ENCODE measurements around the gene RTL10. TPM values are rescaled to one million over a fixed set of nuclear protein-coding genes. Genes with fewer than 3 reads are reported as not detected.

Gene RTL10
- polyA plus RNA-seq, 1 donor from 2014 or later: 11.7 TPM

GRCh38 chr22:19897726-19898125 is 43.1 kb upstream of the RTL10 start:
- Histone ChIP-seq H3K9ac (ENCODE audit: low read length) (no peak overlapping the region), H3K4me3 (ENCODE audit: low read length) (no peak overlapping the region)

DNA sequence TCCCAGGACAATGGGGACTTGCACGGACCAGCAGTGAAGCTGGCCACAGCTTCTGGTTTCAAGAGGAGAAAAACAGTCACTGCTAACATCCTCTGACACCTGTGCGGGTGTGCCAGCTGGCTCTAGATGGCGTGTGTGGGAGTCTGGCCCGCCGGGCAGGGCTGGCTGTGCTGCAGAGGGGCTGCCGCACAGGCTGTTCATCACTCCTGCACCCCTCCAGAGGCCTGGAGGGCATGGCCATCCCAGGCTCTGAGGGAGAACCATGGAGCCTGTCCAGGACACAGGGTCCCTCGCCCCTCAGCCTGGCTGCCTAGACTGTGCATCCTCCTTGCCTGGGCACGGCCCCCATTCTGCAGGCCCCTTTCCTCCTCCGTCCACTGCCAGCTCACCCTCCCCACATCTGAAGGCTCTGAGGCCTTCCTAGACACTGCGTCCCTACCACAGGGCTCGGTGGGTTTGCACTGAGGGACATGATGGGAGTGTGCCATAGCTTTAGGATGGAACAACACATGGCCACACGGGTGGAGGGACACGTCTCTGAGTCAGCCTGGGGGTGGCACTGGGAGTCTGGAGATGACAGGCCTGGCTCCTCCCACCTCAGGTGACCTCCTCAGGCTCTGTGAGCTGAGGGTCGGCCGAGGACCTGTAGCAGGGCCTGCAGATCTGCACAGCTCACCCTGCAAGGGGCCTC is 42.1 kb upstream of the RTL10 start:
- Histone ChIP-seq H3F3A (ENCODE audit: insufficient read depth, low read length, poor library complexity, severe bottlenecking) (no peaks in the 10 kb centered on the region), H3K27ac (ENCODE audit: low read length) (no peak overlapping the region), H3K27me3 (ENCODE audit: insufficient read depth, low read depth, low read length) (no peaks in the 10 kb centered on the region), H3K9ac (ENCODE audit: low read length) (no peak overlapping the region), H3K9me3 (ENCODE audit: low read length) (no peaks in the 10 kb centered on the region), H3K4me3 (ENCODE audit: low read length) (no peak overlapping the region), H2AFZ (ENCODE audit: low read depth, low read length) (no peak overlapping the region), H3K36me3 (ENCODE audit: insufficient read depth, low read length) (no peaks in the 10 kb centered on the region), H3K4me2 (ENCODE audit: low read length) (no peak overlapping the region), H3K9me2 (ENCODE audit: insufficient read depth, low read length) (no peaks in the 10 kb centered on the region), H3K79me2 (replicated peaks; ENCODE audit: insufficient read depth, low read length) (no peaks in the 10 kb centered on the region), H4K20me1 (ENCODE audit: insufficient read depth) (no peaks in the 10 kb centered on the region)
- TF ChIP-seq POLR2AphosphoS5 (IDR thresholded peaks at IDR 0.05): no peak
- TF ChIP-seq REST (IDR thresholded peaks at IDR 0.05; ENCODE audit: borderline replicate concordance): no peak
- no peak for TF ChIP-seq SMC3 (conservative IDR thresholded peaks at IDR 0.05; ENCODE audit: poor library complexity)
- TF ChIP-seq CTCF (IDR thresholded peaks at IDR 0.05; ENCODE audit: poor library complexity, severe bottlenecking): no peak
- TF ChIP-seq EZH2 (IDR thresholded peaks at IDR 0.05; ENCODE audit: borderline replicate concordance, insufficient read depth, low read length, poor library complexity, severe bottlenecking): no peak

More at GRCh38 chr22:19897726-19898125, 43.1 kb upstream of the RTL10 start:
- no peak overlapping the region for H3K4me2 ChIP-seq (ENCODE audit: low read length)
- no peaks in the 10 kb centered on the region for H3K79me2 ChIP-seq (replicated peaks; ENCODE audit: insufficient read depth, low read length)
- no peak overlapping the region for H3K27ac ChIP-seq (ENCODE audit: low read length)
- H2AFZ ChIP-seq (ENCODE audit: low read depth, low read length): no peak overlapping the region
- no peaks in the 10 kb centered on the region for H3K9me3 ChIP-seq (ENCODE audit: low read length)
- no peaks in the 10 kb centered on the region for H4K20me1 ChIP-seq (ENCODE audit: insufficient read depth)
- TF ChIP-seq CTCF (IDR thresholded peaks at IDR 0.05; ENCODE audit: poor library complexity, severe bottlenecking): no peak
- no peak for TF ChIP-seq POLR2AphosphoS5 (IDR thresholded peaks at IDR 0.05)
- no peak for TF ChIP-seq EZH2 (IDR thresholded peaks at IDR 0.05; ENCODE audit: borderline replicate concordance, insufficient read depth, low read length, poor library complexity, severe bottlenecking)
- TF ChIP-seq EP300 (conservative IDR thresholded peaks at IDR 0.05; ENCODE audit: poor library complexity, severe bottlenecking): no peak
- no peak for TF ChIP-seq TAF1 (IDR thresholded peaks at IDR 0.05; ENCODE audit: low read depth)
- TF ChIP-seq SMC3 (conservative IDR thresholded peaks at IDR 0.05; ENCODE audit: poor library complexity): no peak
- TF ChIP-seq MXI1 (conservative IDR thresholded peaks at IDR 0.05; ENCODE audit: poor library complexity, severe bottlenecking): no peak
- TF ChIP-seq RAD21 (conservative IDR thresholded peaks at IDR 0.05): no peak
- no peak for TF ChIP-seq REST (IDR thresholded peaks at IDR 0.05; ENCODE audit: borderline replicate concordance)
- H3K36me3 ChIP-seq (ENCODE audit: insufficient read depth, low read length): no peaks in the 10 kb centered on the region
- no peaks in the 10 kb centered on the region for H3K27me3 ChIP-seq (ENCODE audit: insufficient read depth, low read depth, low read length)
- H3K9me2 ChIP-seq (ENCODE audit: insufficient read depth, low read length): no peaks in the 10 kb centered on the region
- H3F3A ChIP-seq (ENCODE audit: insufficient read depth, low read length, poor library complexity, severe bottlenecking): no peaks in the 10 kb centered on the region
